Mesodermal cell (in vitro differentiated cells): ENCODE results near the gene ATP4A.

Source experiments
- H3K27ac ChIP-seq: 2 replicates; pipeline ENCODE4 v1.7.0; 2013; ENCODE audit warnings: mild to moderate bottlenecking, low read depth, low read length, moderate library complexity; ENCODE audit not compliant: severe bottlenecking
- H3K36me3 ChIP-seq: 2 replicates; pipeline ENCODE4 v1.7.1; 2013; ENCODE audit warnings: mild to moderate bottlenecking, low read length, moderate library complexity; ENCODE audit not compliant: control insufficient read depth, insufficient read depth
- H3K4me1 ChIP-seq: one replicate; pipeline ENCODE4 v1.7.1; 2013; ENCODE audit warnings: mild to moderate bottlenecking, low read length; ENCODE audit not compliant: insufficient read depth, control insufficient read depth, poor library complexity, severe bottlenecking
- H3K4me3 ChIP-seq: 2 replicates; pipeline ENCODE4 v1.7.0; 2013; ENCODE audit warnings: low read length, control low read depth, mild to moderate bottlenecking; ENCODE audit not compliant: insufficient read depth, poor library complexity, severe bottlenecking; ENCODE audit errors: extremely low read depth
- H3K9me3 ChIP-seq: 2 replicates; pipeline ENCODE4 v1.7.1; 2013; ENCODE audit warnings: mild to moderate bottlenecking, low read length, moderate library complexity; ENCODE audit not compliant: control insufficient read depth
- WGBS, 2 experiments: methylation state at CpG; one replicate each; pipeline ENCODE4 v1.1.5; 2013; ENCODE audit warnings: missing lambda C conversion rate in 2 of 2; ENCODE audit not compliant: insufficient coverage in 2 of 2; 5-methylcytosine and 5-hydroxymethylcytosine counted together

The ATP4A gene

DNA sequence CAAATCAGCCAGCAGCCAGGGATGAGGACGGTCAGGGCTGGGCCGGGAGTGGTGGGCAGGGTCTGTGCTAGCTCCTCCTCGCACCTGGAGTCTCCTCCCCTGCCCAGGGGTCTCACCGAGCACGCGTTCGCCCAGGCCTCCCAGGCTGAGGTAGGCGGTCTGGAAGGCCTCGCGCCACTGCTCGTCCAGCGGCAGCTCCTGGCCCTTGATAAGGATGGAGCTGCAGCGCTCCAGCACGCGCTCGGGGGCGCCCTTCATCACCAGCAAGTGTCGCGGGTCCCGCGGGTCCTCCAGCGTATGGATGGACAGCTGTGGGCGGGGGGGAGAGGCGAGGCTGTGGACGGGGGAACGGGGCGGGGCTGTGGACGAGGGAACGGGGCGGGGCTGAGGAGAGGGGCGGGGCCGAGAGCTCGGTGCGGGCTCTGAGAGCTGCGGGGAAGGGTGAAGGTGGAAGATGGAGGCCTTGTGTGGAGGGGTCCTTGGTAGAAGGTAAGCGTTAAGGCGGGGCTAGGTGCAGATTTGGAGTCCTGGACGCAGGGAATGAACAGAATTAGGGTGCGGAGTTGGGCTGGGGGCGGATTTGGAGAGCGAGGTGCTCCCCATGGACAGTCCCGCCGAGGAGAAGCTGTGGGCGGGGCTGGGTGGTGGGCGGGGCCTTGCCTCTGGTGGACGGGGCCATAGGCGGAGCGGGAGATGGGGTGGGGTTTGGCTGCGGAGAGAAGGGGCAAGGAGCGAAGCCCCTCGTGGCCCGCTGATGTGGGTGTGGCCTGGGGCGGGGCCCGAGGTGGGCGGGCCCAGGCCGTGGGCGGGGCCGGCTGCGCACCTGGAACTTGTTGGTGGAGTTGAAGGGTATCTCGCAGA is 5.7 kb downstream of the ATP4A start:
- Histone ChIP-seq H3K4me1 (no peaks in the 10 kb centered on the region), H3K9me3 (no peaks in the 10 kb centered on the region), H3K27ac (no peak overlapping the region), H3K36me3 (no peaks in the 10 kb centered on the region), H3K4me3 (peak overlapping the region; percentile 29)
- WGBS, 2 experiments = 3 to 4% methylated on average over 37 of the region's 60 CpGs

DNA sequence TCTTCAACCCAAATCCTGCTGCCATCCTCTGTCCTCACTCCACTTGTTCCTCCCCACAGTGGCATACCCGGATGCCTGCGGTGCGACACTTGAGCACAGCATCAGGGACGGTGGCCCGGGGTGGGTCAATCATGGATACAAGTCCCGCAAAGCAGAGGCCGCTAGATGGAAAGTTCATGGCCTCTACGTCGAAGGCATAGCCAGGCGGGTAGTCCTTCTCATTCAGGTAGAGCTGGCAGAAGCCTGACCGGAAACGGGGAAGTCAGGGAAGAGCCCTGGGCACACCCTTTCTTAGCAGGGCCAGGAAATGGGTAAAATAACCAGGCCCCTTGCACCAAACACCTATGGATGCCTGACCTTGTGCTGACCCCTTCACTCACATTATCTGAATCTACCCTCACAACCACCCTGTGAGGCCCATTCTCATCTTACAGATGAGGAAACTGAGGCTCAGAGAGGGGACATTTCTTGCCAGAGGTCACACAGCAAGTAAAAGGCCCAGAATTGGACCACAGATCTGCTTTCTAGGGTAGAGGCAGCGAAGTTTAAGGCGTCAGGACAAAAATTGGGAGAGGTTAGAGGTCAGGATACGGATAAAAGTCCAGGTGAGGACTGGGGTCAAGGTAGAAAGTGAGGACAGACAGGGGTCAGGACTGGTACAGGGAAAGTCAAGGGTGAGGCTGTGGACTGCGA is 6.5 kb downstream of the ATP4A start:
- no peak overlapping the region for H3K27ac ChIP-seq
- H3K4me1 ChIP-seq = no peaks in the 10 kb centered on the region
- H3K36me3 ChIP-seq = no peaks in the 10 kb centered on the region
- no peak overlapping the region for H3K4me3 ChIP-seq
- H3K9me3 ChIP-seq = no peaks in the 10 kb centered on the region
- 88 to 90% methylated on average over 15 to 16 of the region's 16 CpGs for WGBS, 2 experiments

- H3K36me3 ChIP-seq = no peaks in the 10 kb centered on the region
- WGBS, 2 experiments = 86 to 88% methylated on average over 8 to 9 of the region's 9 CpGs
- no peaks in the 10 kb centered on the region for H3K9me3 ChIP-seq
- H3K27ac ChIP-seq = no peak overlapping the region
- no peaks in the 10 kb centered on the region for H3K4me1 ChIP-seq
- H3K4me3 ChIP-seq = no peak overlapping the region
Observed at GRCh38 chr19:35556025-35556590, 7.3 kb downstream of the ATP4A start.

DNA sequence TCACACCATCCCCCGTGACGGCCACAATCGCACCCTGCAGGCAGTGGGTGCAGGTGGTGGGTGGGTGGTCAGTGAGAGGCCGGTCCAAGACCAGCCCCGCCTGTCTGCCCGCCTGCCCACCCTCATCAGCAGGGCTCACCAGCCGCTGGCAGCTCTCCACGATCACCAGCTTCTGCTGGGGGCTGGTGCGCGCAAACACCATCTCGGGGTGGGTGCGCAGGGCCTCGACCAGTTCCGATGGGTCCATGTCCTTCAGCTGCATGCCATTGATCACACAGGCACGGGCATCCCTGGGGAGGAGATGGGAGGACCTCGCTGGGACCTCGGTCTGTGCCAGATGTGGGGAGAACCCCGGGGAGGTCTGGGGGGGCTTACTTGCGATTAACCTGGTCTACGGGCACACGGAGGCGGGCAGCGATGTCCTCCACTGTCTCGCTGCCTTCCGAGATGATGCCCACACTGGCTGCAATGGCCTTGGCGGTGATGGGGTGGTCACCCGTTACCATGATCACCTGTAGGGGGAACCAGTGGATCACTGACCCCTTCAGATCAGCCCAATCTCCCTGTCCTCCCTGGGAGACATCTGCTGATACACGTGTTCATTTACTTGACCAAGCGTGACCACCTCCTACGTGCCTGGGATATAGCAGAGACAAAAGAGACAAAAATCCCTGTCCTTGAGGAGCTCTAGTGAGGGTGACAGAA is 8.0 kb downstream of the ATP4A start:
- Histone ChIP-seq H3K27ac (no peak overlapping the region), H3K36me3 (no peaks in the 10 kb centered on the region), H3K4me3 (no peak overlapping the region), H3K9me3 (no peaks in the 10 kb centered on the region), H3K4me1 (no peaks in the 10 kb centered on the region)
- 73 to 75% methylated on average over 22 to 25 of the region's 30 CpGs for WGBS, 2 experiments

DNA sequence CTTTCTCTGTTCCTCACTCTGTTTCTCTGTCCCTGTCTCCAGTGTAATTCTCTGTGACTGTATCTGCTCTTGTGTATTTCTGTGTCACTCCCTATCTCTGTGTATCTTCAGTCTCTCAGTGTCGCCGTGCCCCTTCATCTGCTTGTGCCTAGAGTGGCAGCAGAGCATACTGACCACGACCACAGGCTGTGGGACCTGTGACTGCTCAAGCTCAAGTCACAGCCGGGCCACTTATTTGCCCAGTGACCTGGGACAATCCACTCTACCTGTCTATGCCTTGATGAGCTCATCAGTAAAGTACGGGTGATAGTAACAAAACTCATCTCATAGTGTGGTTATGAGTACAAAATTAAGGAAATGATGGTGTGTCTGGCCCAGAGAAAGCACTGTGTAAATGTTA is 9.4 kb downstream of the ATP4A start:
- no peak overlapping the region for H3K4me3 ChIP-seq
- H3K36me3 ChIP-seq = no peaks in the 10 kb centered on the region
- no peak overlapping the region for H3K27ac ChIP-seq
- no peaks in the 10 kb centered on the region for H3K4me1 ChIP-seq
- WGBS, 2 experiments = 78 to 84% methylated on average over 4 to 5 of the region's 5 CpGs
- H3K9me3 ChIP-seq = no peaks in the 10 kb centered on the region

DNA sequence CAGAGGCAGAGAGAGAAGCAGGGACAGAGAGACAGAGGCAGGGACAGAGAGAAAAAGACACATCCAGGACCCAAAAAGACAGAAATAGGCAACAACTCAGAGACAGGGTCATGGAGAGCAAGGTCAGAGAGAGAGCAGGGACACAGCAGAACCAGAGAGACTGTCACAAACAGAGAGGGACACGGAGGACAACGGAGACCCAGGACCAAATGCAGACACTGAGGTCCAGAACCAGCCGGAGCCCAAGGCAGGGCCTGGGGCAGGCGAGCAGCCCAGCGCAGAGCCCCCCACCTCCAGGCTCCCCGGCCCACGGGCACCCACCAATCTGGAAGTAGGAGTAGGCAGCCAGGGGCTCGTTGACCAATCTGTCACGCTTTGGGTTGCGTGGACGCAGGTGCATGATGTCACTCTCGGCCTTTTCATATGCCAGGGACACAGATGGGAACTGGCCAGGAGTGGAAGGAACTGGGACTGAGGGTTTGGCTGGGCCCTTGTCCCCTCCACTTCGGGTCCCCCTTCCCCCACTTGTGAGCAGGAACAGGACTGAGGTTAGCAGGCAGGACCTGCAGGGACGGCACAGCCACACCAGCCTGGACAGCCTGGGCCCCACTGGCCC is 10.0 kb downstream of the ATP4A start:
- 65 to 75% methylated on average over 11 to 14 of the region's 14 CpGs for WGBS, 2 experiments
- no peaks in the 10 kb centered on the region for H3K9me3 ChIP-seq
- no peak overlapping the region for H3K4me3 ChIP-seq
- H3K36me3 ChIP-seq = peaks cover 4% of the 10 kb centered on the region
- no peak overlapping the region for H3K27ac ChIP-seq
- no peaks in the 10 kb centered on the region for H3K4me1 ChIP-seq

DNA sequence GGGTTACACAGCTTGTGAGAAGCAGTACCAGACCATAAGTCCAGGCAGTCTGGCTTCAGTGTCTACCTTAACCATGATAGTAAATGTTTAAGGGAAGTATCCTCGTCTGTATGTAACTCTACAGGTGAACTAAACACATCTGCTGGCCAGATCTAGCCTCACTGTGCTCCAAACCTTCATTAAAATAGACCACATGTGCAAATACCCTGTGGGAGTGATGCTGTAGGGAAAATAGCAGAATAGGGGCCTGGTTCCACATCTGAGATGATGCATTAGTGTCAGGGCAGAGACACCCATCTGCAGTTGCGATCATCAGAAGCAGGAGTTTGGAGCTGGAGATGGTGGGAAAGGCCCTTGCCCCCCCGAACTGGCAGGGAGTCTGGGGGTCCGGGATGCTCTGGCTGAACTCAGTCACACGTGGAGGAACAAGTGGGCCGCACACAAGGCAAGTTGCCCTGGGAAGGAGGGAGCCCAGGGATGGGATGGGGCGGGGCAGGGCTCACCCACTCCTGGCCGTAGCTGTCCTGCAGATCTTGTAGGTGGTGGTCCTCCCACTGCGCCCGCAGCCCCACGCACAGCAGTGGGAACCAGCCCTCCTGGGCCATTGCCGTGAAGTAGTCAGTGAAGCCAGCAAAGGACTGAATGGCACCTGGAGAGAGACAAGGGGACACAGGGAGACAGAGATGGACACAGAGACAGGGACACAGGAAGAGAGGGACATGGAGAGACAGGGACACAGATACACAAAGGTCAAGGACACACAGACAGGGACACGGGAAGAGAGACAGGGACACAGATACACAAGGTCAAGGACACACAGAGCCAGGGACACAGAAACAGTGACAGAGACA is 10.7 kb downstream of the ATP4A start:
- no peaks in the 10 kb centered on the region for H3K4me1 ChIP-seq
- H3K4me3 ChIP-seq = no peak overlapping the region
- no peaks in the 10 kb centered on the region for H3K9me3 ChIP-seq
- no peak overlapping the region for H3K27ac ChIP-seq
- WGBS, 2 experiments = 82 to 83% methylated on average over 8 to 12 of the region's 13 CpGs
- H3K36me3 ChIP-seq = peaks cover 6% of the 10 kb centered on the region

DNA sequence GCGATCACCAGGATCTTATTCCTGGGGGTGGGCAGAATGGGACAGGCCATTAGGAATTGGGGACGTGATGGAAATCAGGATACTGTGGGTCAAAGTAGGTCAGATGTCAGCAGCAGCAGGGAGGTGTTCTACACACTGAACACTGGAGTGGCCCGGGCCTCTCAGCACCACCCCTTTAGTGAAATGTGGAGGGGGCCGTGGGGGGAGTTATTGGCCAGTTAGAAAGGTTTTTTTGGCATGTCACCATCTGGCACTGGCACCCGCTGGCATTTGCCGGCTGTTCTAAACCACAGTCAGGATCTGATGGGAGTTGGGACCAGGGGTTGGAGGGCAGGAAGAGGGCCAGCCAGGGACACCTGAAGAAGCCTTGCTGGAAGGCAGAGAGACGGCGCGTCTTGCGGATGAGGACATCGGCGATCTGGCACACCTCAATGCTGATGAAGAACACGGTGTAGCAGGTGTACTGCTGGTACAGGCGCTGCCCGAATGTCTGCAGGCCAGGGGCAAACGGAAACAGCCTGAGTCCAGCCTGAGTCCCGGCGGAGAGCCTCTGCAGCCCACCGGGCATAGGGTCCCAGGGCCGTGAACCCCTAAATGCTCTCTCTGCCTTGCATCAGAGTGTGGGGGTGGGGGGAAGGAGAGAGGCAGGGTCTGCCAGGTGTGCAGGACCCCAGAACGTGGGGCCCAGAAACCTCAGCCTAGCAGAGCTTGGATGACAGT is 12.2 kb downstream of the ATP4A start:
- Histone ChIP-seq H3K4me1 (peaks cover 4% of the 10 kb centered on the region), H3K36me3 (peaks cover 16% of the 10 kb centered on the region), H3K9me3 (no peaks in the 10 kb centered on the region), H3K27ac (no peak overlapping the region), H3K4me3 (no peak overlapping the region)
- WGBS, 2 experiments = 94 to 95% methylated on average over 18 to 21 of the region's 21 CpGs

- H3K4me1 ChIP-seq = peaks cover 7% of the 10 kb centered on the region
- H3K9me3 ChIP-seq = no peaks in the 10 kb centered on the region
- H3K36me3 ChIP-seq = peaks cover 16% of the 10 kb centered on the region
- 92 to 95% methylated on average over 10 to 15 of the region's 15 CpGs for WGBS, 2 experiments
- no peak overlapping the region for H3K4me3 ChIP-seq
- H3K27ac ChIP-seq = no peak overlapping the region
Observed at GRCh38 chr19:35549879-35550523, 13.5 kb downstream of the ATP4A start.
